A673 (cell line): Measurements from ENCODE around the gene KYNU.

Experiments used
- CTCF ChIP-seq: fragments of 300-800, 200-600 bp; sonication (generic); conservative IDR thresholded peaks from 2 replicates; pipeline ENCODE4 v1.5.1; 2017; ENCODE audit warnings: low read depth, mild to moderate bottlenecking, antibody characterized with exemption, low read length, moderate library complexity, mixed read lengths
- EZH2 ChIP-seq: fragments of 200-600 bp; sonication (generic); IDR thresholded peaks from 2 replicates; pipeline ENCODE4 v1.6.1; 2017; ENCODE audit warnings: borderline replicate concordance, low read depth, mild to moderate bottlenecking, mixed read lengths, antibody characterized with exemption, low read length; ENCODE audit not compliant: poor library complexity, severe bottlenecking

GRCh38 chr2:142857256-142858164, 20.0 kb upstream of the KYNU start:
- no peak for TF ChIP-seq CTCF
- no peak for TF ChIP-seq EZH2
